Parathyroid adenoma (tissue), 2 donors: ENCODE results near the gene KLHL26.

Experiments
- H2AFZ ChIP-seq: fragments of 300-600 bp; sonication (generic); one replicate; pipeline ENCODE4 v1.7.0; 2017; ENCODE audit warnings: antibody characterized with exemption, mild to moderate bottlenecking
- H3K27ac ChIP-seq: fragments of 300-600 bp; sonication (generic); one replicate; pipeline ENCODE4 v1.7.0; 2017
- H3K27me3 ChIP-seq: fragments of 300-600 bp; sonication (generic); one replicate; pipeline ENCODE4 v1.7.0; 2017; ENCODE audit warnings: low read length; ENCODE audit not compliant: control insufficient read depth, insufficient read depth
- H3K36me3 ChIP-seq: fragments of 300-600 bp; sonication (generic); one replicate; pipeline ENCODE4 v1.7.0; 2017; ENCODE audit warnings: low read length; ENCODE audit not compliant: control insufficient read depth, insufficient read depth
- H3K4me1 ChIP-seq: fragments of 300-600 bp; sonication (generic); one replicate; pipeline ENCODE4 v1.7.0; 2017; ENCODE audit warnings: control low read depth
- H3K4me2 ChIP-seq: fragments of 300-600 bp; sonication (generic); one replicate; pipeline ENCODE4 v1.7.0; 2017; ENCODE audit warnings: low read length
- H3K4me3 ChIP-seq: fragments of 300-600 bp; sonication (generic); one replicate; pipeline ENCODE4 v1.7.0; 2017; ENCODE audit warnings: low read depth, low read length
- H3K79me2 ChIP-seq: fragments of 300-600 bp; sonication (generic); one replicate; pipeline ENCODE4 v1.7.0; 2017; ENCODE audit warnings: control low read depth
- H3K9ac ChIP-seq: fragments of 300-600 bp; sonication (generic); one replicate; pipeline ENCODE4 v1.7.0; 2017; ENCODE audit warnings: mild to moderate bottlenecking
- H3K9me3 ChIP-seq: fragments of 300-600 bp; sonication (generic); one replicate; pipeline ENCODE4 v1.7.0; 2017; ENCODE audit warnings: low read length; ENCODE audit not compliant: control insufficient read depth
- CTCF ChIP-seq: fragments of 300-600 bp; sonication (generic); IDR thresholded peaks from one replicate; pipeline ENCODE4 v1.7.0; 2017; ENCODE audit warnings: antibody characterized with exemption, mild to moderate bottlenecking
- donor health status: primary hyperparathyroidism.

KLHL26 gene

GRCh38 chr19:18656337-18657086 lies 19.7 kb downstream of the KLHL26 start:
- H3K36me3 ChIP-seq: no peaks in the 10 kb centered on the region
- peaks cover 37% of the 10 kb centered on the region for H3K79me2 ChIP-seq
- no peak overlapping the region for H3K4me3 ChIP-seq
- no peak overlapping the region for H3K9ac ChIP-seq
- H3K4me1 ChIP-seq: no peaks in the 10 kb centered on the region
- H3K27ac ChIP-seq: no peak overlapping the region
- no peaks in the 10 kb centered on the region for H3K27me3 ChIP-seq
- H2AFZ ChIP-seq: no peak overlapping the region
- TF ChIP-seq CTCF: no peak
- H3K4me2 ChIP-seq: no peak overlapping the region
- no peaks in the 10 kb centered on the region for H3K9me3 ChIP-seq

- no peak for TF ChIP-seq CTCF
- no peak overlapping the region for H3K9ac ChIP-seq
- H3K27me3 ChIP-seq: no peaks in the 10 kb centered on the region
- no peaks in the 10 kb centered on the region for H3K36me3 ChIP-seq
- H2AFZ ChIP-seq: no peak overlapping the region
- H3K79me2 ChIP-seq: peaks cover 31% of the 10 kb centered on the region
- H3K4me1 ChIP-seq: no peaks in the 10 kb centered on the region
- no peak overlapping the region for H3K4me2 ChIP-seq
- H3K27ac ChIP-seq: no peak overlapping the region
- no peak overlapping the region for H3K4me3 ChIP-seq
- H3K9me3 ChIP-seq: no peaks in the 10 kb centered on the region
Measured at GRCh38 chr19:18657590-18658365, 20.9 kb downstream of the KLHL26 start.

- no peak overlapping the region for H3K4me2 ChIP-seq
- peak overlapping the region; percentile 19 for H3K27ac ChIP-seq
- TF ChIP-seq CTCF: no peak
- peaks cover 29% of the 10 kb centered on the region for H3K79me2 ChIP-seq
- H3K4me3 ChIP-seq: no peak overlapping the region
- no peak overlapping the region for H3K9ac ChIP-seq
- no peaks in the 10 kb centered on the region for H3K27me3 ChIP-seq
- no peaks in the 10 kb centered on the region for H3K36me3 ChIP-seq
- H3K4me1 ChIP-seq: no peaks in the 10 kb centered on the region
- no peaks in the 10 kb centered on the region for H3K9me3 ChIP-seq
- H2AFZ ChIP-seq: no peak overlapping the region
Measured at GRCh38 chr19:18658366-18658855, 21.6 kb downstream of the KLHL26 start.

- Histone ChIP-seq H3K27ac (peak overlapping the region; percentile 42), H3K79me2 (peaks cover 24% of the 10 kb centered on the region), H2AFZ (no peak overlapping the region), H3K4me3 (no peak overlapping the region), H3K4me1 (no peaks in the 10 kb centered on the region), H3K4me2 (no peak overlapping the region), H3K9me3 (no peaks in the 10 kb centered on the region), H3K36me3 (no peaks in the 10 kb centered on the region), H3K9ac (no peak overlapping the region), H3K27me3 (no peaks in the 10 kb centered on the region)
- TF ChIP-seq CTCF: no peak
Measured at GRCh38 chr19:18659281-18660050, 22.6 kb downstream of the KLHL26 start.
